Body of pancreas (tissue), 4 donors: Measurements from ENCODE around the gene ADARB1. TPM values are rescaled to one million over a fixed set of nuclear protein-coding genes. Genes with fewer than 3 reads are reported as not detected.

ENCODE experiments used
- ATAC-seq: fragments of 150-250 bp; one replicate; pipeline ENCODE4 v1.9.1; 2016
- DNase-seq, 4 donors: peaks; one replicate each; pipeline ENCODE4 v3.0.0-alpha.2; 2019
- H3K27ac ChIP-seq, 4 donors: fragments of 200-600 bp; sonication (generic); 1 replicate in 3 of 4; 2 replicates in 1 of 4; pipeline versions ENCODE4 v1.5.1 to v1.6.1; 2016 to 2019; ENCODE audit warnings: mild to moderate bottlenecking in 1 of 4, mixed read lengths in 1 of 4, moderate library complexity in 1 of 4
- H3K27me3 ChIP-seq, 2 donors: fragments of 200-600 bp; sonication (generic); one replicate each; pipeline ENCODE4 v1.6.0; 2016; ENCODE audit warnings: mild to moderate bottlenecking in 1 of 2
- H3K36me3 ChIP-seq, 2 donors: fragments of 200-600 bp; sonication (generic); replicated peaks in 1 of 2; 2 replicates each; pipeline ENCODE4 v1.5.1; 2016; ENCODE audit warnings: low read depth in 2 of 2; ENCODE audit not compliant: insufficient read depth in 1 of 2
- H3K4me1 ChIP-seq: fragments of 200-600 bp; sonication (generic); one replicate; pipeline ENCODE4 v1.6.0; 2016
- H3K4me3 ChIP-seq, 2 donors: fragments of 200-600 bp; sonication (generic); 1 replicate in 1 of 2; 2 replicates in 1 of 2; pipeline ENCODE4 v1.5.1; 2016 to 2019
- H3K9me3 ChIP-seq, 3 donors: fragments of 200-600 bp; sonication (generic); 1 replicate in 2 of 3; 2 replicates in 1 of 3; pipeline ENCODE4 v1.5.1; 2016
- POLR2A ChIP-seq, 3 donors: fragments of 450-650 bp; IDR thresholded peaks; one replicate each; pipeline ENCODE4 v1.6.1; 2016; ENCODE audit warnings: antibody characterized with exemption in 3 of 3, mild to moderate bottlenecking in 2 of 3
- WGBS, 2 donors: methylation state at CpG; one replicate each; pipeline ENCODE4 v1.1.5; 2017; 5-methylcytosine and 5-hydroxymethylcytosine counted together
- intact Hi-C: fragments of 100-400 bp; cut with DNase I; formaldehyde crosslinking; loops from one replicate; pipeline ENCODE4 v1.15.1; 2023
- total RNA-seq, 2 donors: library from RNA; depleted of rRNA; stranded (reverse); fragments of >200 nt; gene quantifications; one replicate each; pipeline ENCODE4 v1.1.0, GENCODE V29; 2016
- TF ChIP-seq, protein P1 (sequence below), 7 experiments: fragments of 450-650 bp in 4 of 7; fragments of 200-600 bp in 3 of 7; sonication (generic) in 3 of 7; IDR thresholded peaks; one replicate each; pipeline ENCODE4 v1.5.1; 2016 to 2019; ENCODE audit warnings: antibody characterized with exemption in 7 of 7

The ADARB1 gene
- total RNA-seq, 2 donors from 2014 or later: 11.4 to 11.5 TPM

DNA sequence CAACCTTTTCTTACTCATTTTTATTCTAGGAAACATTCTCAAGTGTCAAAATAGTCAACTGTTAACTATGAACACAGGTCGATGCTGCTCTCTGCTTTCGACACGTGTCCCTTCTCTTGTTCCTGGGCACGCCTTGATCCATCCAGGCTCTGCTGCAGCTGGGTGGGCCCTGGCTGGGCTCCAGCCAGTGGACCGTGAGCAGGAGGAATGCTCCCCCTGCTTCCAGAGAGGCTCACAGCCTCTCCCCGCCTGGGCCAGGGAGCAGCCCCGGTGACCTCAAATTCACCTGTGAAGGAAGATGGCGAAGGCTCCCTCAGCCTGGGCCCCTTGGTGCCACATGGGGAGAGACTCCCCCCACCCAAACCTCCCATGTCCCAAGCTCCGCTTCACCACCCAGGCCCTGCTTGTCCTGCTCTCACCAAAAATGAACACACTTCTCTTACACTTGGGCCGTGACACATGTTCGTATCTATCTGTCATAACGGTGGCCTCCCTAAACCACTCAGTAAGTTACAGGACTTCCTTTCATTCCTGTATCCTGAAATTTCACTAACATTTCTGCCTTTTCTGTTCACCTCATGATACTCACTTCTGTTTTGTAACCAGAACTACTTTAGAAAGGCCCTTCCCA is 24.6 kb upstream of the ADARB1 start:
- ATAC-seq: no peak

DNA sequence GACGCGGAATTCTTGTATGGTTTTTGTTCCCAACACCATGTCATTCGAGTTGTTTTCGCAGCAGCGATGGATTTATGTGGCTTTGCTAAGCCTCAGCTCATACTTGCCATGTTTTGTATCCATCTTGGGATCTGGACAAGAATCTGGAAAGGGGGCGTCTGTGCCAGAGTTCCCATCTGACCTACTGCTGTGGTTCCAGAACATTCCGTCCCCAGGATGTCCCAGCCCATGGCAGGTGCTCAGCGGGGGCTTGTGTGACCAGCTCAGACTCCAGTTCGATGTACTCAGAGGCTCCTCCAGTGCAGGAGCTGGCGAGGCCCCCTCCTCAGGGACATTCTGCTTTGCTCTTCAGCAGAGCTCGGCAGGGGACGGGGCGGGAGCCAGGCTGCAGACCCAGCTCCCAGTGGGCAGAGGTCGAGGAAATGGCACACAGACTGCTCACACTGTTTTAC is 24.0 kb upstream of the ADARB1 start:
- intact Hi-C loops: no loop called here
- no peaks in the 10 kb centered on the region for H3K36me3 ChIP-seq
- no peaks in the 10 kb centered on the region for H3K4me1 ChIP-seq
- H3K27ac ChIP-seq: no peak overlapping the region
- H3K27me3 ChIP-seq: peaks cover 0 to 10% of the 10 kb centered on the region in 2 donors
- DNase-seq: no peak
- TF ChIP-seq, protein P1, sequence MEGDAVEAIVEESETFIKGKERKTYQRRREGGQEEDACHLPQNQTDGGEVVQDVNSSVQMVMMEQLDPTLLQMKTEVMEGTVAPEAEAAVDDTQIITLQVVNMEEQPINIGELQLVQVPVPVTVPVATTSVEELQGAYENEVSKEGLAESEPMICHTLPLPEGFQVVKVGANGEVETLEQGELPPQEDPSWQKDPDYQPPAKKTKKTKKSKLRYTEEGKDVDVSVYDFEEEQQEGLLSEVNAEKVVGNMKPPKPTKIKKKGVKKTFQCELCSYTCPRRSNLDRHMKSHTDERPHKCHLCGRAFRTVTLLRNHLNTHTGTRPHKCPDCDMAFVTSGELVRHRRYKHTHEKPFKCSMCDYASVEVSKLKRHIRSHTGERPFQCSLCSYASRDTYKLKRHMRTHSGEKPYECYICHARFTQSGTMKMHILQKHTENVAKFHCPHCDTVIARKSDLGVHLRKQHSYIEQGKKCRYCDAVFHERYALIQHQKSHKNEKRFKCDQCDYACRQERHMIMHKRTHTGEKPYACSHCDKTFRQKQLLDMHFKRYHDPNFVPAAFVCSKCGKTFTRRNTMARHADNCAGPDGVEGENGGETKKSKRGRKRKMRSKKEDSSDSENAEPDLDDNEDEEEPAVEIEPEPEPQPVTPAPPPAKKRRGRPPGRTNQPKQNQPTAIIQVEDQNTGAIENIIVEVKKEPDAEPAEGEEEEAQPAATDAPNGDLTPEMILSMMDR (IDR thresholded peaks at IDR 0.05): no peak
- TF ChIP-seq POLR2A (IDR thresholded peaks at IDR 0.05): no peak
- ATAC-seq: no peak
- peaks cover 0 to 8% (median 0%) of the 10 kb centered on the region in 3 donors for H3K9me3 ChIP-seq
- H3K4me3 ChIP-seq: no peak overlapping the region
- 69 to 70% methylated on average over 14 of the region's 14 CpGs for WGBS, 2 donors

More for the DNA sequence above, 24.6 kb upstream of the ADARB1 start:
- no peak for TF ChIP-seq POLR2A (IDR thresholded peaks at IDR 0.05)
- TF ChIP-seq, protein P1 (IDR thresholded peaks at IDR 0.05): no peak
- Histone ChIP-seq H3K9me3 (peaks cover 0 to 8% (median 0%) of the 10 kb centered on the region in 3 donors), H3K27me3 (peaks cover 0 to 9% of the 10 kb centered on the region in 2 donors), H3K4me3 (no peak overlapping the region), H3K36me3 (no peaks in the 10 kb centered on the region), H3K4me1 (no peaks in the 10 kb centered on the region), H3K27ac (no peak overlapping the region)
- 58 to 64% methylated on average over 11 to 12 of the region's 12 CpGs for WGBS, 2 donors
- intact Hi-C loops: no loop called here
- no peak for DNase-seq

DNA sequence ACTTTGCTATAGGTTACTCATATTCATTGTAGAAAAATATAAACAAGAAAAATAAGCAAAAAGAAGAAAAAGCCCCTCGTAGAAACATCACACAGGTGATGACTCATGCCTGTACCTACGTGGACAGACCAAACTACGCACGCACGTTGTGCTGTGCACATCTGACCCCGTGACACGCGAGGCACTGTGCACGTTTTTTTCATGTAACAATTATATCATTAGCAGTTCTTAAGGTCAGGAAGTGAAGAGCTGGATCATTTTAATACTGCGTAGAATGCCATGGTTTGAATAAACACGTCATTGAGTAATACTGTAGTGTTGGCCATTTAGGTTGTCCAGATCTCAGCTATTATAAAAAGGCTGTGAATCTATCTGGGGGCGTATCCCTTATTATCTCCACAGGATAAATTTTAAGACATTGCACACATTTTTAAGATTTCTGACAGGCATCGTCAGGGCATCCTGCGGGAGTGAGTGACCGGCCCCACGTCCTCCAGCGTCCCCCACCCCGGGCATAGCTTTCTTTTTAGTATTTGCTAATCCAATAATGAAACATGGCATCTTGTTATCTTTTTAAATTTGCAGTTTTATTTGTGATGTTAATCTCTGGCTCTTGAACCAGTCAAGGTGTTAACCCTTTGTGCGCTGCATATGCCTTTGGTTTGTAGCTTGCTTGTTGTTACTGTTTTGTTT is 23.4 kb upstream of the ADARB1 start:
- WGBS, 2 donors: 64 to 65% methylated on average over 19 of the region's 19 CpGs
- TF ChIP-seq POLR2A (IDR thresholded peaks at IDR 0.05): no peak
- TF ChIP-seq, protein P1 (IDR thresholded peaks at IDR 0.05): no peak

DNA sequence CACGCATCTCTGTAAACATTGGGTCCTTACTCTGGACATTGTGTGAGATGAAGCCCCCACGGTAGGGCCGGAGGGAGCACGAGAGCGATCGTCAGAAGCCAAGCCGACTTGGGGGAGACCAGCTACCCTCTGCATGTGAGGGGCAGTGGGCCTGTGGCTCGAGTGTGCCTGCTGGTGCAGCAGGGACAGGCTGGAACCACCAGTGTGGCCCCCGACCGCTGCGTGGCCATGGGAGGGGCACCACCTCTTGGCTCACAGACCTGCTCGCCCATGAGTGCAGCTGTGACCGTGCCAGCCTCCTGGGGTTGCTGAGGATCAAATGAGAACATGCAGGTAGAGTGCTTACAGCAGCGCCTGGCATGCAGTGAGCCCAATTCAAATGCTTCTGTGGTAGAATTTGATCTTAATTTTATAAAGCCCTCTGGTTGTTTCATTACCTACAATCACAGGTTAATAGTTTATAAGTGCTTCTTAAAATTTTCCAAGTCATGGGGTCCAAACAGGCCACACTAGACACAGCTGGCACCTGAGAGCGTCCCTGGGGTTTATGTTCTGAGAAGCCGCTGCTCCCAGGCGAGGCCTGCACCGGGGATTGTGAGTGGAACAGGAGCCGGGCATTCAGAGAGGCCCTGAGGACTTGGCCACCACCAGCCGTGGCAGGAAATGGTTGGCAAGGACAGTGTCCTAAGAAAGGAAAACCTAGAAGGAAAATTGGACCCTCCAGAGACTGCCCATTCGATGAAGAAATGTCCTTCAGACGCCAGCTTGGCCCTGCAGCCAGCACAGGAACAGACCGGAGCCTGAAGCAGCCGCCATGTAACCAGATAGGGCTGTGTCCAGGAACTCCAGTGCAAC is 22.6 kb upstream of the ADARB1 start:
- no peak overlapping the region for H3K4me3 ChIP-seq
- intact Hi-C loops: no loop called here
- ATAC-seq (no peak), DNase-seq (no peak)
- no peaks in the 10 kb centered on the region for H3K36me3 ChIP-seq
- no peak overlapping the region for H3K27ac ChIP-seq
- WGBS, 2 donors: 61 to 71% methylated on average over 20 to 24 of the region's 24 CpGs
- peaks cover 0 to 6% (median 0%) of the 10 kb centered on the region in 3 donors for H3K9me3 ChIP-seq
- no peak for TF ChIP-seq POLR2A (IDR thresholded peaks at IDR 0.05)
- TF ChIP-seq, protein P1 (IDR thresholded peaks at IDR 0.05): no peak
- H3K4me1 ChIP-seq: no peaks in the 10 kb centered on the region
- peaks cover 0 to 10% of the 10 kb centered on the region in 2 donors for H3K27me3 ChIP-seq

More for the DNA sequence above, 23.4 kb upstream of the ADARB1 start:
- no peak for DNase-seq
- no peak overlapping the region for H3K27ac ChIP-seq
- peaks cover 0 to 10% of the 10 kb centered on the region in 2 donors for H3K27me3 ChIP-seq
- H3K36me3 ChIP-seq: no peaks in the 10 kb centered on the region
- no peak for ATAC-seq
- peaks cover 0 to 8% (median 0%) of the 10 kb centered on the region in 3 donors for H3K9me3 ChIP-seq
- H3K4me1 ChIP-seq: no peaks in the 10 kb centered on the region
- intact Hi-C loops: no loop called here
- no peak overlapping the region for H3K4me3 ChIP-seq
